Measurements from ENCODE around the gene MADD. TPM values are rescaled to one million over a fixed set of nuclear protein-coding genes. Genes with fewer than 3 reads are reported as not detected.
"Not testable (repeated sequence)": the region's sequence is repeated elsewhere in the genome, so short reads cannot be mapped to it uniquely, and the experiment has no call there.

Gene MADD
- total RNA-seq, 1 donor from 2014 or later: 20.2 TPM

DNA sequence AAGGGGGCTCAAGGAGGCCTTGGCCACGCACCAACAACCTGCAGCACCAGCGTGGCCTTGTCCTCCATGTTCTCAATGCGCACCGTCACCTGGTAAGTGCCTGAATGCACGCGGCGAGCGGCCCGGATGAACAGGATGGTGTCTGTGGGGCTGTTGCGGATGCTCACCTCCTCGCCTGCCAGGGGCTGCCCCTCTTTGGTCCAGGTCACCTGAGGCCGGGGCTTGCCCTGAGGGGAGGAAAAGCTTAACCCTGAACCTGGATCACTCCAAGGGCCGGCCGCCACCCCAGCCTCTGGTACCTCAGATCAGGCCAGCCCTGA, 63.6 kb downstream of the MADD start:
- Histone ChIP-seq H3K27me3 (ENCODE audit: control insufficient read depth, insufficient read depth, low read length) (no peaks in the 10 kb centered on the region), H3K36me3 (ENCODE audit: control insufficient read depth, insufficient read depth, low read length) (no peaks in the 10 kb centered on the region), H3K4me3 (ENCODE audit: low read depth, low read length) (no peak overlapping the region)
- TF ChIP-seq, protein P1, sequence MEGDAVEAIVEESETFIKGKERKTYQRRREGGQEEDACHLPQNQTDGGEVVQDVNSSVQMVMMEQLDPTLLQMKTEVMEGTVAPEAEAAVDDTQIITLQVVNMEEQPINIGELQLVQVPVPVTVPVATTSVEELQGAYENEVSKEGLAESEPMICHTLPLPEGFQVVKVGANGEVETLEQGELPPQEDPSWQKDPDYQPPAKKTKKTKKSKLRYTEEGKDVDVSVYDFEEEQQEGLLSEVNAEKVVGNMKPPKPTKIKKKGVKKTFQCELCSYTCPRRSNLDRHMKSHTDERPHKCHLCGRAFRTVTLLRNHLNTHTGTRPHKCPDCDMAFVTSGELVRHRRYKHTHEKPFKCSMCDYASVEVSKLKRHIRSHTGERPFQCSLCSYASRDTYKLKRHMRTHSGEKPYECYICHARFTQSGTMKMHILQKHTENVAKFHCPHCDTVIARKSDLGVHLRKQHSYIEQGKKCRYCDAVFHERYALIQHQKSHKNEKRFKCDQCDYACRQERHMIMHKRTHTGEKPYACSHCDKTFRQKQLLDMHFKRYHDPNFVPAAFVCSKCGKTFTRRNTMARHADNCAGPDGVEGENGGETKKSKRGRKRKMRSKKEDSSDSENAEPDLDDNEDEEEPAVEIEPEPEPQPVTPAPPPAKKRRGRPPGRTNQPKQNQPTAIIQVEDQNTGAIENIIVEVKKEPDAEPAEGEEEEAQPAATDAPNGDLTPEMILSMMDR (IDR thresholded peaks at IDR 0.05; ENCODE audit: insufficient read depth, low read length, poor library complexity, severe bottlenecking): no peak
- DNase-seq (ENCODE audit: low read depth): no peak

DNA sequence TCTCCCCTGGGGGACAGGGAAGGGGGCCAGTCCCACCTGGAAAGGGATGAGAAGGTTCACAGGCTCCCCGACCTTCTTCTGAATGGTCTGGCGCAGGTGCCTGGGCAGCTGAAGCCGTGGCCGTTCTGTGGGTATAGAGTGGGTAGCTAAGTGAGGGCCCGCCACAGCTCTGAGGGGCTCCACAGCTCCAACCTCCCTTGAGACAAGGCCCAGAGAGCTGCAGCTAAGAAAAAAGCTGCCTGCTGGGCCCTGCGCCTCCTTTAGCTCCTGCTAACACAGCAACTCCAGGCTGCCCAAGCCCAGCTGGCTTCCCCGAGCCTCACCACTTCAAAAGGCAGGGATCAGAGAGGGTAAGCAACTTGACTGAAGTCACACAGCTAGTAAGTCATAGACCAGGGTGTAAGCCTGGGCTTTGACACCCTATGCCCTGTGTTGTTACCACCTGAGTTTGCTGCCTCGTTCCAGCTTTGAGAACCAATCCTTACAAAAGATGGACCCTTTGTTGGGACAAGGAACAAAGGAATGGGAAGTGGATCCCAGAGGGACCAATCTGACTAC, 64.0 kb downstream of the MADD start:
- Histone ChIP-seq H3K4me3 (ENCODE audit: low read depth, low read length) (no peak overlapping the region), H3K27me3 (ENCODE audit: control insufficient read depth, insufficient read depth, low read length) (no peaks in the 10 kb centered on the region), H3K36me3 (ENCODE audit: control insufficient read depth, insufficient read depth, low read length) (no peaks in the 10 kb centered on the region)
- TF ChIP-seq, protein P1 (IDR thresholded peaks at IDR 0.05; ENCODE audit: insufficient read depth, low read length, poor library complexity, severe bottlenecking): no peak
- DNase-seq (ENCODE audit: low read depth): no peak

DNA sequence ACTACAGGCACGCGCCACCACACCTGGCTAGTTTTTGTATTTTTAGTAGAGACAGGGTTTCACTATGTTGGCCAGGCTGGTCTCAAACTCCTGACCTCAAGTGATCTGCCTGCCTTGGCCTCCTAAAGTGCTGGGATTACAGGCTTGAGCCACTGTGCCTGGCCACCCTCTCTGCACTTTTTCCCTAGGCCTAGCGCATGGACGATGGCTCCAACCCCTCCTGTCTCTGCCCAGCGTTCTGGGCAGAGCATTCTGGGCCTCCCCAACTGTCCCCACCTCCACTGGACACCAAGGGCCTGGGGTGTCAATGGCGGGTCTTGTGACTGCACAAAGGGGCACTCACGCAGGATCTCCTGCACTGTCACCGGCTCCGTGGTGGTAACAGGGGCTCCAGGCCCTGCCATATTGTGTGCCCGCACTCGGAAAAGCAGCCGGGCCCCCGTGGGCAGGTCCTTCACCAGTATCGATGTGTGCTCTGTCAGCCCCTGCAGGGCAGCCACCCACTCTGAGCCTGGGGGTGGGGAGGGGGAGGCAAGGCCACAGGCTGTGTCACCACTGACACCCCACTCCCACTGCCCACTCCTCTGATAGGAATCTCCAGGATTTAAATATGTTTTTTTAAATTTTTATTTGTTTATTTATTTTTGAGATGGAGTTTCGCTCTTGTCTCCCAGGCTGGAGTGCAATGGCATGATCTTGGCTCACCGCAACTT, 64.9 kb downstream of the MADD start:
- not testable (repeated sequence) for H3K27me3 ChIP-seq (ENCODE audit: control insufficient read depth, insufficient read depth, low read length); H3K36me3 ChIP-seq (ENCODE audit: control insufficient read depth, insufficient read depth, low read length); DNase-seq (ENCODE audit: low read depth); H3K4me3 ChIP-seq (ENCODE audit: low read depth, low read length)

DNA sequence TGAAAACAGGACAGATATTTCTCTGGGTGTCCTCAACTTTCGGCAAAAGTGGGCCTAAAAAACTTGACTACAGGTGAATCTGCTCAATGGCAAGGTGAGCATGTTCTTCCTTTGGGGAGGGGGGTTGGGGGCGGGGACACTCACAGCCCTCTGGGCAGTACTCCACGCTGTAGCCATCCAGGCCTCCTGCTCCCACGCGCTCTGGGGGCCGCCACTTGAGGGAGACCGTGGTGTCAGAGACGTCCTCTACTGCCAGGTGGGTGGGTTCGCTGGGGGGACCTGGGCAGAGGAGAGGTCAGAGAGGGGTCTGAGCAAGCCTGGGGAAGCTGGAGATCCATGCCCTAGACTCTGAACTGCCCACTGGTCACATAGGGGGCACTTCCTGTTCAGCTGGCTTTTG, 65.8 kb downstream of the MADD start:
- TF ChIP-seq, protein P1 (IDR thresholded peaks at IDR 0.05; ENCODE audit: insufficient read depth, low read length, poor library complexity, severe bottlenecking): no peak

DNA sequence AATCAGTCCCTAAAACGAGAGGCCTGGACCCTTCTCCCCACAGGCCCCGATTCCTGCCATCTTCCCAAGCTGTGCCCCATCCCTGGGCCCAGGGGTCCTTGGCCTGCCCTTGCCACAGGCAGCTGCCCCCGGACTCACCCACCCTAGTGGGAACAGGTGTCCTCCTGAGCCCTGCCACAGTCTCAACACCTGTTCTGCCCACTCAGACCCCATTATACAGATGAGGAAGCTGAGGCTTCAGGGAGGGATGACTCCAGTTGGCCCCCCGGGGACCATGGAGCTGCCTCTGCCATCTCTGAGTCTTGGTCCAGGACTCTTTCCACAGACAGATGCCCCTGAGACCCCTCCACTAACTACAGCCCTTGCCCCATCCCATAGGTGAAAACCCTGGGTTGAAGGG, 66.7 kb downstream of the MADD start:
- Histone ChIP-seq H3K36me3 (ENCODE audit: control insufficient read depth, insufficient read depth, low read length) (no peaks in the 10 kb centered on the region), H3K4me3 (ENCODE audit: low read depth, low read length) (no peak overlapping the region), H3K27me3 (ENCODE audit: control insufficient read depth, insufficient read depth, low read length) (no peaks in the 10 kb centered on the region)
- no peak for DNase-seq (ENCODE audit: low read depth)
- TF ChIP-seq, protein P1 (IDR thresholded peaks at IDR 0.05; ENCODE audit: insufficient read depth, low read length, poor library complexity, severe bottlenecking): no peak

More for the DNA sequence above, 65.8 kb downstream of the MADD start:
- Histone ChIP-seq H3K27me3 (ENCODE audit: control insufficient read depth, insufficient read depth, low read length) (no peaks in the 10 kb centered on the region), H3K36me3 (ENCODE audit: control insufficient read depth, insufficient read depth, low read length) (no peaks in the 10 kb centered on the region), H3K4me3 (ENCODE audit: low read depth, low read length) (no peak overlapping the region)
- no peak for DNase-seq (ENCODE audit: low read depth)

DNA sequence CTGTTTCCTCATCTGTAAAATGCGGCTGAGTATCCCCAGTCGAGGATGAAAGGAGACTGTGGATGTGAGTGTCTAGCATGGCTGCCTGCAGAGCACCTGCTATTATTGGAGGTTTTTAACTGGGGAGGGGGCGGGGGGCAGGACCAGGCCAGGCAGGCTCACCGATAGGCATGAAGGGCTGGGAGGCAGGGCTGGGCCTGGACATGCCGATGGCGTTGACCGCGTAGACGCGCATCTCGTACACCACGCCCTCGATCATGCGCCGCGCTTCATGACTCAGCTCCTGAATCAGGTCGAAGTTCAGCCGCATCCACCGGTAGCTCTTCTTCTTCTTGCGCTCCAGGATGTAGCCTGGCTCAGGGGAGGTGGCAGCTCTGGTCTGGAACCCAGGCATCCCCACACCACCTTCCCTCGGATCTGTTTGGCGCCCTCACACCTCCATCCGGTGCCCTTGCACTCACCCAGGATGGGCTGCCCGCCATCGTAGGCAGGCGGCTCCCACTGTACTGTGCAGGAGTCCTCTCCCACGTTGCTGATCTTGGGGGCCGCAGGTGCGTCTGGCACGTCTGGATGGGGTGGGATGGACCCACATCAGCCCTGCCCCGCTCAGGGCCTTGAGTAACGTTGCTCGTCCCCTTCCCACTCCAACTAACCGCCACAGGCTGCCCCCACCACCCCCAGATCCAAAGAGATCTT, 67.4 kb downstream of the MADD start:
- Histone ChIP-seq H3K4me3 (ENCODE audit: low read depth, low read length) (no peak overlapping the region), H3K36me3 (ENCODE audit: control insufficient read depth, insufficient read depth, low read length) (no peaks in the 10 kb centered on the region), H3K27me3 (ENCODE audit: control insufficient read depth, insufficient read depth, low read length) (no peaks in the 10 kb centered on the region)
- TF ChIP-seq, protein P1 (IDR thresholded peaks at IDR 0.05; ENCODE audit: insufficient read depth, low read length, poor library complexity, severe bottlenecking): no peak
- DNase-seq (ENCODE audit: low read depth): no peak

Data from kidney epithelial cell (primary cell).